ENCODE data around the gene KRTAP5-8. TPM values are rescaled to one million over a fixed set of nuclear protein-coding genes. Genes with fewer than 3 reads are reported as not detected.

KRTAP5-8 gene
- total RNA-seq, 1 experiment from 2014 or later = not detected

DNA sequence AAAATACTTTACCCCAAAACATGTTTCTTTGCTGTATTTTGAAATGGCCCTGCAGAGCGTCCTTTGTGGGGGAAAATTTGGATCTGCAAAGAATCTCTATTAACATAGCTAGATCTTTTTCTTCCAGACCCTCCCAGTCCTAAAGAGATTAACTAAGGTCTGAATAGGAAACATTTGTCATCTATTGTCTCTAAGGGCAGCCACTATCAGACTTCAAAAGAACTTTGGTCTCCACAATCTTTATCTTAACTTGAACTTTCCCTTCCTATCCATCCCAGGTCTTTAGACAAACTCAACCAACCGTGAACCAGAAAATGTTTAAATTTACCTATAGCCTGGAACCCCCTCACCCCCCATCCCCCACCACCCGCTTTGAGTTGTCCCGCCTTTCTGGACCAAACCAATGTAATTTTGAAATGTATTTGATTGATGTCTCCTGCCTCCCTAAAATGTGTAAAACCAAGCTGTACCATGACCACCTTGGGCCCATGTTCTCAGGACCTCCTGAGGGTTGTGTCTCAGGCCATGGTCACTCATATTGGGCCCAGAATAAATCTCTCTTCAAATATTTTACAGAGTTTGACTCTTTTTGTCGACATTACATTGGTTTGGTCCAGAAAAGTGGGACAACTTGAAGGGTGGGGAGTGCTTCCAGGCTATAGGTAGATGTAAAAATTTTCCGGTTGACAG lies 6.8 kb downstream of the KRTAP5-8 start:
- Mint-ChIP-seq H3K36me3 (ENCODE audit: insufficient read depth in 1 of 3, low read depth in 3 of 3) (peaks cover 5 to 25% (median 12%) of the 10 kb centered on the region in 3 experiments; a peak in 6 of 7 replicates), H3K27ac (no peak overlapping the region), H3K9me3 (peaks cover 14 to 16% of the 10 kb centered on the region in 2 experiments), H3K4me1 (peaks cover 27 to 28% of the 10 kb centered on the region in 2 experiments), H3K27me3 (ENCODE audit: low read depth) (peaks cover 51% of the 10 kb centered on the region), H3K4me3 (no peak overlapping the region)
- WGBS (ENCODE audit: extremely low coverage, insufficient read length, low lambda C conversion rate) = no CpG with 5 or more reads among the region's 6 CpGs
- no peak for DNase-seq
- H3K18ac ChIP-seq (ENCODE audit: insufficient read length, low read depth, low read length) = no peak overlapping the region
- H4K91ac ChIP-seq (ENCODE audit: insufficient read length, low read depth, low read length) = no peak overlapping the region
- no peaks in the 10 kb centered on the region for H3K79me2 ChIP-seq (ENCODE audit: insufficient read depth, low read length)
- H4K5ac ChIP-seq (ENCODE audit: insufficient read length, low read depth, low read length) = no peak overlapping the region
- H3K27me3 ChIP-seq (ENCODE audit: insufficient read depth, low read length) = no peaks in the 10 kb centered on the region
- H4K8ac ChIP-seq (replicated peaks; ENCODE audit: insufficient read length, low read depth, low read length) = no peak overlapping the region
- no peaks in the 10 kb centered on the region for H3K4me1 ChIP-seq (ENCODE audit: insufficient read depth, low read length)
- H3K23ac ChIP-seq (ENCODE audit: insufficient read length, low read depth, low read length) = no peak overlapping the region
- H2BK20ac ChIP-seq (ENCODE audit: low read depth, low read length, poor library complexity, severe bottlenecking) = no peak overlapping the region
- H2AK5ac ChIP-seq (ENCODE audit: insufficient read length, low read length) = no peak overlapping the region
- H3K14ac ChIP-seq (ENCODE audit: insufficient read depth, low read length) = no peak overlapping the region
- TF ChIP-seq, protein P1, sequence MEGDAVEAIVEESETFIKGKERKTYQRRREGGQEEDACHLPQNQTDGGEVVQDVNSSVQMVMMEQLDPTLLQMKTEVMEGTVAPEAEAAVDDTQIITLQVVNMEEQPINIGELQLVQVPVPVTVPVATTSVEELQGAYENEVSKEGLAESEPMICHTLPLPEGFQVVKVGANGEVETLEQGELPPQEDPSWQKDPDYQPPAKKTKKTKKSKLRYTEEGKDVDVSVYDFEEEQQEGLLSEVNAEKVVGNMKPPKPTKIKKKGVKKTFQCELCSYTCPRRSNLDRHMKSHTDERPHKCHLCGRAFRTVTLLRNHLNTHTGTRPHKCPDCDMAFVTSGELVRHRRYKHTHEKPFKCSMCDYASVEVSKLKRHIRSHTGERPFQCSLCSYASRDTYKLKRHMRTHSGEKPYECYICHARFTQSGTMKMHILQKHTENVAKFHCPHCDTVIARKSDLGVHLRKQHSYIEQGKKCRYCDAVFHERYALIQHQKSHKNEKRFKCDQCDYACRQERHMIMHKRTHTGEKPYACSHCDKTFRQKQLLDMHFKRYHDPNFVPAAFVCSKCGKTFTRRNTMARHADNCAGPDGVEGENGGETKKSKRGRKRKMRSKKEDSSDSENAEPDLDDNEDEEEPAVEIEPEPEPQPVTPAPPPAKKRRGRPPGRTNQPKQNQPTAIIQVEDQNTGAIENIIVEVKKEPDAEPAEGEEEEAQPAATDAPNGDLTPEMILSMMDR (conservative IDR thresholded peaks at IDR 0.05) = no peak
- no peaks in the 10 kb centered on the region for H3K9me3 ChIP-seq (ENCODE audit: control insufficient read depth, low read depth, low read length)
- H3T11ph ChIP-seq (ENCODE audit: low read length) = no peak overlapping the region
- H3K27ac ChIP-seq (ENCODE audit: insufficient read length, low read depth, low read length) = no peak overlapping the region
- H3K4ac ChIP-seq (ENCODE audit: low read depth, low read length) = no peak overlapping the region
- H3K79me1 ChIP-seq (ENCODE audit: insufficient read depth, low read depth, low read length, poor library complexity, severe bottlenecking) = no peaks in the 10 kb centered on the region
- no peaks in the 10 kb centered on the region for H4K20me1 ChIP-seq (ENCODE audit: control insufficient read depth, insufficient read depth, insufficient read length)
- H2BK12ac ChIP-seq (ENCODE audit: insufficient read length, low read depth, low read length) = no peak overlapping the region
- H3K9ac ChIP-seq (ENCODE audit: extremely low read depth, insufficient read length, low read length) = no peak overlapping the region
- H2AFZ ChIP-seq (ENCODE audit: low read length) = no peak overlapping the region
- H3K4me2 ChIP-seq (ENCODE audit: insufficient read depth, insufficient read length, low read length) = no peak overlapping the region
- H2BK120ac ChIP-seq (ENCODE audit: low read depth, low read length, poor library complexity, severe bottlenecking) = no peak overlapping the region
- no peak overlapping the region for H3K56ac ChIP-seq (ENCODE audit: insufficient read length, low read depth, low read length)
- H2BK5ac ChIP-seq (ENCODE audit: insufficient read length, low read length) = no peak overlapping the region
- no peaks in the 10 kb centered on the region for H3K23me2 ChIP-seq (ENCODE audit: insufficient read length, low read depth, low read length, poor library complexity, severe bottlenecking)
- no peak overlapping the region for H2BK15ac ChIP-seq (ENCODE audit: low read depth, low read length)

Measured in H9 (cell line).